Lung microvascular endothelial cell (primary cell): ENCODE measurements around the gene PHACTR1. TPM values are rescaled to one million over a fixed set of nuclear protein-coding genes. Genes with fewer than 3 reads are reported as not detected.
"Not testable (repeated sequence)": the region's sequence is repeated elsewhere in the genome, so short reads cannot be mapped to it uniquely, and the experiment has no call there.

Experiments used
- DNase-seq, 2 donors: peaks; one replicate each; pipeline versions ENCODE4 v3.0.0 to v3.0.0-alpha.2; 2010; ENCODE audit warnings: low read depth in 2 of 2
- total RNA-seq: library from RNA; depleted of rRNA; stranded (reverse); fragments of >200 nt; gene quantifications from 2 replicates; pipeline ENCODE4 v1.2.1, GENCODE V29; 2014

Gene PHACTR1
- total RNA-seq, 1 donor from 2014 or later: 0.40 TPM

DNA sequence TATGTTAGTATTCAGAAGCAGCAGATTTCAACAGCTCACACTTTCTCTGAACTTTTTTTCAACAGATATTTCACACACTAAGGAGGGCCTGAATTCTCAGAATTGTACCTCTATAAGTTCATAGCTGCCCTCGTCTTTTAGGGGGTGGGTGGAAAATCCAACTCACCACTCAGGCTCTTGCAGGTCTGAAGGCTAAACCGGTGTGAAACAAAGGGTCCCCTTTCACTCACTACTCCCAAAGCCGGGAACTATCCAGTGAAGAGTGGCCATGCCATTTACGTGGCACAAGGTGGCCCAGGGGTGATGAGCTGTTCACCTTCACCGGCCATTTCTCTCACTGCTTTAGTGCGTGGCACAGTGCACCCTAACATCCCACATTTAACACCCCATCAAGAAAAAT is 587.5 kb downstream of the PHACTR1 start:
- DNase-seq: no peak

DNA sequence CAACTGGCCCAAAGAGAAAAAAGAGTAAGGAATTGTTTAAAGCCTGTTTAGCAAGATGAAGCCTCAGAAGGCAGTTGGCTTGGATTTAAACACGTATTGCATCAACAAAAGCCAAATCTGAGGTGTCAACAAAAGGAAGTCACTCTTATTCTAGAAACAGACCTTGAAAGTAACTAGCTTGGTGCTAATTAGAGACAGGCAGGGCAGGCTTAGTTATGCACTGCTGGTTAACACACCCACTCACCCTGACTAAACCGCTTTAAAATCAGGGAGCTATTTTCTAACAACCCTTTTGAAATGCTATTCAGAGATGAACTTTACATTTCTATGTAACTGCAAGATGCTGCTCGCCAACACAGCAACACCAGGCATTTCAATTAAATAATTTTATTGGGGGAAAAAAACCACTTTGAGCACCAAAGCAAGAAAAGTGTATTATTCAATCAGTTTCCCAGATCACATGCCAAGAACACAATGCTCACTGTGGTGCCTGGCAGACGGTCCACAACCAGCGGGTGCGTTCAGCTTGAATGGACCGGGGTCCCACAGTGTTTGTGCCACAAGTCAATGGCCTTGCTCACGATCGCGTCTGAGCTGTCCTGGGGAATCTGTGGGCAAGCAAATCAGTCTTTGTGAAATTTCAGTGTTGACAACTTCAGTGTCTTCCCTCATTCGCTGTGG is 588.2 kb downstream of the PHACTR1 start:
- no peak for DNase-seq

DNA sequence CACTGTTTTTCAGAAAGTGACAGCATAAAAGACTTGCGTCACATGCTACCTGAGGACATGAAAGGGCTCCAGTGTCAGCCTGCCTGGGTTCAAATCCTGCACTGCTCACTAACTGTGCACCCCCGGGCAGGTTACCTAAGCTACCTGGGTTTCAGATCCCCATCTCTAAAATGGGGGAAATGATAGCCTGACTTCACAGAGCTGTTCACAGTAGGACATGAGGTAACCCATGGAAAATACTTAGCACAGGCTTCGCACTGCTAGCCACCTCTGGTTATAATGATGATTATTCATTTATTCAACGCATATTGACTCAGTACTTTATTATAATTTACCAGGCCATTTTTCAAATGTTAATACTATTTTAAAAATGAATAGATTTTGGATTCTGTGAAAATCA is 588.7 kb downstream of the PHACTR1 start:
- no peak for DNase-seq

DNA sequence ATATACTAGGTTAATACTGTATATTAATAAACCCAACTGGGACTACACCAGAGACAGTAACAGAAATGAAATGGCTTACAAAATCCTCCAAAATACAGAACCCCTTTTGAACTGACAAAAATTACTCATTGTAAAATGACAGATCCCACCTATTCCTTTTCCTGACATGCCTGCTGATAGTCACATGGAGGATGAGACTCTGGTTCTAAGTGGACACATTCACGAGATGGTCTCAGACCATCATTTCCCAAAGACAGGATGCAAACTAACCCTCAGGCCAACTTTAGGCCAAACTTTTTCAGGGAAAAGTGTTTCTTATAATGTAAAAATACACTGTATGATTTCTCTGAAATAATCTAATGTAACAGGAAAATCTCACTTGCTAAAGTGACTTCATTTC is 589.2 kb downstream of the PHACTR1 start:
- no peak for DNase-seq

DNA sequence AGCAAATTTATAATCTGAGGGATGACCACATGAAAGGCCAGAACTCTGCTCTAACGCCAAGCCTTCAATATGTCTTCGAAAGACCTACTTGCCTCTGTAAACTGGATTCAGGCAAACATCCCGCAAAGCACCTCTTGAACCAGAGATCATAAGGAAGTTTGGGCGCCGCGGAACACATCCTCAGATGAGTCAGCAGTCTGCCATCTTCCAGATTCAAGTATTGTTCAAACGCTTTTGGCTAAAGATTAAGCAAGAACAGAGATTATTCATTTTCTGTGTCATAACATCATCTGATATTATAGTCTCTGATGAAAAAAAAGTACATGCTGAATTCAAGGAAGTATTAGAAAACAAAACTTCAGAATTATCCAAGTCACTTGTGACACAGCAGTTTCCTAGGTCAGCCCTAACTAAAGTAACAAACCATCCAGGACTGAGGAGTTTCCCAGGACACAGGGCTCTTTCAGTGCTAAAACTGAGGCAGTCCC is 591.0 kb downstream of the PHACTR1 start:
- DNase-seq: peak in 1 of 2 donors; percentile 94

DNA sequence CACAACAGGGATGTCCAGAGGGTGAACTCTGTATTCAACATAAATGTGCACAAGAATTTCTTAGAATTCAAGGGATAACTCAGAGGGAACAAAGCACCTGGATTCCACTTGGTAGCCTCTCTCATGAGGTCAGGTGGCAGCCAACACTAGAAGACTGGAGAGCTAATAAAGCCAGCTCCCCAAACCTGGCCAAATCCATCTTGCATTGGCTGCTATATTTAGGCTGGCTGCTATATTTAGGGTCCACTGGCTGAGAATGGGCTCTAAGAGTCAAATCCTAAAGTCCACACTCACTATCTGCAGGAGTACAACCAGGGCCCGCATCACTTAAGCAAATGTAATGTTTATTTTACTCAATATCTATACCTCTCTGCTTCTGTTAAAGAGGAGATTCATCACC is 591.8 kb downstream of the PHACTR1 start:
- DNase-seq: no peak

DNA sequence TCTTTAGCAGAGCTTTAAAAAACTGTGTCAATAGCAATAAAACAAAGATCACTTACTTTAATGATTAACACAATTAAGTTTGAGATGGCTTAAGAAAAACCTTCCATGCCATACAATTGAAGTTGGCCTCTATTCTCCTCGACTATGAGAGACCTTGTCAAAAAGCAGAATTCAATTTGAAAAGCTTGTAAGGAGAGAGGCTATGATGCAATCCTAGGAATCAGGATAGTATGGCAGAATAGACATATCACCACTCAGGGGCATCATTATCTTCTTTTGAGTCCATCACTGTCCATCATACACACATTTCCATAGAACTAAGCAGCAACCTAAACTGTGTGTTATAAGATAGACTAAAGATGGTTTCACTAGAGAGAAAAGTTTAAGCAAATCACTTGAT is 594.6 kb downstream of the PHACTR1 start:
- DNase-seq: no peak

DNA sequence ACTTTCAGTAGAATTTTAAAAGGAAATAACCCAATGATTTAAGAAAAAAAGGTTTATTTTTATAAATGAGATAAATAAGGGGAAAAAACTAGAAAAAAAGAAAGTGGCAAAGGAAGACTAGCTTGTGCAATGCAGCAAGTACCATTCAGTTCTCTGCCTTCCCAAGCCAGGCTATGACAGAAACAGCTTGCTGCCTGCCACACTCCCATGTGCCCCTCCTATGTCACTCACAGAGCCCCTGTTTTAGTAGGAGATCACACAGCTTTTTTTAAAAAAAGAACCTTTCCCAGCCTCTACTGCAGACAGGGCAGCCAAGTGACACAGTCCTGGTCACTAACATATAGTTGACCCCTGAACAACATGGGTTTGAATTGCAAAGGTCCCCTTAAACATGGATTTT is 598.2 kb downstream of the PHACTR1 start:
- DNase-seq: no peak

DNA sequence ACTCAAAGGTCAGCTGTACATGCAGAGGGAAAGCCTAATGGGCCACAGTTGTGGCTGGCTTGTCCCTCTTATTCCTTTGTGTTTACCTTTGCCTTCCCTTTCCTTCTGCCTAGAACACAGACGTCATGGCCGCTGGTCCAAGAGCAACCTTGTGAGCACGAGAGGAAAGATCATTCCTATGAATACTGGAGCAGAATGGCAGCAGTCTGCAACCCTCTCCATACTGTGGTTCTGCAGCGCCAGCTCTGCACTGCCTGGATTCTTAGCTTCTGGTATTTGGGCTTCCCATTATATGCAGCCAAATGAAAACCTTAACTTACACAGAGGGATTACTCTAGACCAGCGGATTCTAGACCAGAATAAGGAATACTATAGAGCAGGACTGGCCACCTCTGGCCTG is 599.3 kb downstream of the PHACTR1 start:
- DNase-seq: no peak

DNA sequence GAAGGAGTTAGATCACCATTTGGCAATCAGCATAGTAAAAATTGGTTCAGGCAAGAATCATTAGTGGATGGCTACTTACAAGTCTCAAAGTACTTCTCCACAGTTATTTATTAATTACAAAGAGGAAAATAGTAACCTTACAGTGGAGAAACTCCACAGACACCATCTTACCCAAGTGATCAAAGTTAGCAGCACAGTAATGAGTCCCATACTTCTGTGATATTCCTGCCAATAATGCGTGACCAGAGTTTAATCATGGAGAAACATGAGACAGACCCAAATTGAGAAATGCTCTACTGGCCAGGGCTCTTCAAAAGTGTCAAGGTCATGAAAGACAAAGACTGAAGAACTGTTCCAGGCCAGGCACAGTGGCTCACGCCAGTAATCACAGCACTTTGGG is 602.3 kb downstream of the PHACTR1 start:
- DNase-seq: no peak

DNA sequence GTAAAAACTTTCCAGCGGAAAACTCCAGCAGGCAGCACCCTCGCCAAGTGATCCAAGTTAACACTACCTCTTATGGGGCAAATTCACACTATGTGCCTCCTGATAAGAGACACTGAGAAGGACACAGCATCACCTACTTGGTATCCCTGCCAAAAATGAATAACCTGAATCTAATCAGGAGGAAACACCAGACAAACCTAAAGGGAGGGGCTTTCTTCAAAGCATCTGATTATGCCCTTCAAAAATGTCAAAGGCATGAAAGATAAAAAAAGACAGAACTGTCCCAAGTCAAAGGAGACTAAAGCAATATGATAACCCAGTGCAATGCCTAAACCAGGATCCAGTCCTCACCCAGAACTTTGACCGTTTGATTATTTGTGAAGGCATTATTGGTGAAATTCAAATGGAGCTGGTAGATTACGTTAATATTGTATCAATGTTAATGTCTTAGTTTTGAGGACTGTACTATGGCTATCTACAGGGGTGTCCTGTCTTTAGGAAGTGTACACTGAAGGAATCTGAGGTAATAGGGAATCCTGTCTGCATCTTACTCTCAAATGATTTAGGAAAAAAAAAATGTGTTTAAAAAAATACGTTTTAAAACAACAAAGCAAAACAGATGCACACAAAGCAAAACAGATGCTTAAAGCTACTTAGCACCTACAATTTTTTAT is 603.5 kb downstream of the PHACTR1 start:
- no peak for DNase-seq

DNA sequence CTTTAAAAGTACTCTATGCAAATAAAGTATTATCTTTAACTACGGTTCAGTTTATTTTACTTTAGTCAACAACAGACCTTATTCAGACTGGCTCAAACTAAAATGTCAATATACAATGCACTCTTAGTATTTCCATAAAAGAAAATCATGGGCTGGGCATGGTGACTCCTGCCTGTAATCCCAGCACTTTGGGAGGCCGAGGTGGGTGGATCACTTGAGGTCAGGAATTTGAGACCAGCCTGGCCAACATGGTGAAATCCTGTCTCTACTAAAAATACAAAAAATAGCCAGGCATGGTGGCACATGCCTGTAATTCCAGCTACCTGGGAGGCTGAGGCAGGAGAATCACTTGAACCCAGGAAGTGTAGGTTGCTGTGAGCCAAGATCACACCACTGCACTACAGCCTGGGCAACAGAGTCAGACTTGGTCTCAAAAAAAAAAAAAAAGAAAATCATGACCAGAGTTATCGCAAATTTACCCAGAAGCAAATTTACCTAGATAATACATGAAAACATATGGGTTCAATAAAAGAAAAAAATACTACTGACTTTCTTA is 609.5 kb downstream of the PHACTR1 start:
- DNase-seq: not testable (repeated sequence)

DNA sequence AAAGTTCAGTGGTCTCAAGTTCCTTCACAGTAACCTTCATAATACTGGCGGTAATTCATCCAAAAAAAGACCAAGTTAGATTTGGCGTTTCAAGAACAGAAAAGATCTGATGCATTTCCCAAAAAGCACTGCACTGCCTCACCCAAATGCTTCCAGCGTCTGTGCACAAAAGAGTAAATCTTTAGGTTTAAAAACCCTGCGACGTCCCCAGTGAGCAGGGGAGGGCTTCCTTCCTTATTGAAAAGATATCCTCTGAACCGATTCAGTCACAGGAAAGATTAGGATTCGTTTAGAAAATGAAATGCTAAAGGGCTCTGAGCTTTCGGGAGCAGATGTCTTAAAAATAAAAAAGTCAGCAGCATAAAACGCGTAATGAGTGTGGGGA is 611.1 kb downstream of the PHACTR1 start:
- DNase-seq: peak in 1 of 2 donors; percentile 13

DNA sequence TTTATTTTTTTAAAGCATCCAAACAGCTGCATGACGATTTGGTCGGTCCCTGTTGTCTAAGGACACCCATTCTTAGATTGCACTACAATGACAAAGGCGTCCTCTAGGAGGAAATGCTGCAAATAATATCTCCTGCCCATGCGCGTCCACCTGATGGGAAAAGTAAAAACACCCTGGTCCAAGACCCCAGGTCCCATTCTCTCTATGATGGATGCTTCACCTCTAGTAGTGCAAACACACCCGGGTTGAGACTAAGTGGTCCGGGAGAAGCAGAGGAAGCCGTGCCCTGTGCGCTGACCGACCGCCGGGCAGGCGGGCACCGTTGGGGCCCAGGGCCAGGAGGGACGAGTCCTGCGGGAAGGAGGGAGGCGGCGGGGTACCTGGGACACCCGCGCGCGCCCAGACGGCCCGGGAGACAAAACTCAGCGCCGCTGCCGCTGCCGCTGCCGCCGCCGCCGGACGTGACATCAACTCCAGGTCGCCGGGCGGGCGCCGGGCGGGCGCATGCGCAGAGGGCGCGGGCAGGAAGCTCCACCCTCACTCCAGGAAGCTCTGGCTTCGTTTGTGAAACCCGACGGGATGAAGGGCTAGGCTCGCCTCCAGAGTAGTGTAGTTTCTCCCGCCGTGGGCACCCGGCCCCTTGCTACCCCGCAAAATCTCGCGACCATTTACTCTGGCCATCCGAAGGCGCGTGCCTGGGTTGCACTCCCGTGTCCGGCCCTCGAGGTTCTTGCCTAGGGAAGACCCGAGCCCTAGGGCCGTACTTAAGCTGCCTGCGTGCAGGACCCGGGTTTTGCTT is 611.7 kb downstream of the PHACTR1 start, which contains the start of gene TBC1D7:
Gene TBC1D7 (minus strand): TSS at position 462 of the 799 bp plus-strand sequence. CDS start 1,639 bp downstream, outside the sequence.
- DNase-seq: peak; percentile 94 to 95

DNA sequence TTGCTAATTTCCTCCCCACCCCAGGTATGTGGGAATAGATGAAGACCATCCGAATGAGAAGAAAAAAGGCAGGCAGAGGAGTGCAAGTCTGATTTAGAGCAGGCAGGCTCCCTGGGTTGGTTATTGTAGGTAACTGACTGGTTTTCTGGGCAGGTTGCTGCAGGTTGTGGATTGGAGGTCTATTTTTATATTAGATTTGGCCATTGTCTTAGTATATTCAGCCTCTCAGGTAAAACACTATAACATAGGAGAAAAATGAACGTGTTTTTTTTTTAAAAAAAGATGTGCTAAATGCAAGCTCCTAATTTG is 612.3 kb downstream of the PHACTR1 start:
- no peak for DNase-seq

DNA sequence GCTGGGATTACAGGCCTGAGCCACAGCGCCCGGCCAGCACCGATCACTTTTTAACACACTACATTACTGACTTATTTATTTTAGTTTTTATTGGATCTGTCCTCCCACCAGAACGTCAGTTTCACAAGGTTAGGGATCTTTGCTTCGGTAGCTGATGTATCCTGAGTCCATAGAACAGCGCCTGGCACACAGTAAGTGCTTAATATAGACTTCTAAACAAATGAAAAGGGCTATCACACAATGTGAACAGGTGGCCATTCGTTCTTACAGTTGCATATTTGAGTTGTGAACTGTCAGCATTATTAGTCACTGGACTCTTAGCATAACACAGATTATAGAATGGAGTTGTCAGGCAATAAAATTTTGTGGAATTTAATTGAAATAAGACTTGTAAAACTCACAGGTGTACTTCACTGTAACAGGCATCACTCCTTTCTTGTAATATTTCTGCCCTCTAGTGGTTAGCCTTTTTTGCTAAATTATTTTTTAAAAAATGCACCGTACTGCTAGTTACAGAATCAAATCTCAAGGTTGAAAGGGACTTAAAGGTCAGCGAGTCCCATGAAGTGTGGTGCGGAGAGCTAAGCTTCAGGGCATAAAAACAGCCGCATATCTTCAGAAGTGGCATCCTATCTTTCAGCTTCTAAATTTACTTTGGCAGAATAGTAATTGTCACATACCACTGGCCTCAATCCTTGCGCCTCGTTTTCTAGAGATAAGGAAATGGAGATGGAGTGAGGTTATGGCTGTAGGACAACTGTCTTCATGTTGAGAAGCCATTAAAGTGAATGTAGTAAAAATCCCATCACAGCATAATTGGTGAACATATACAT is 615.2 kb downstream of the PHACTR1 start:
- peak; percentile 46 to 57 for DNase-seq

DNA sequence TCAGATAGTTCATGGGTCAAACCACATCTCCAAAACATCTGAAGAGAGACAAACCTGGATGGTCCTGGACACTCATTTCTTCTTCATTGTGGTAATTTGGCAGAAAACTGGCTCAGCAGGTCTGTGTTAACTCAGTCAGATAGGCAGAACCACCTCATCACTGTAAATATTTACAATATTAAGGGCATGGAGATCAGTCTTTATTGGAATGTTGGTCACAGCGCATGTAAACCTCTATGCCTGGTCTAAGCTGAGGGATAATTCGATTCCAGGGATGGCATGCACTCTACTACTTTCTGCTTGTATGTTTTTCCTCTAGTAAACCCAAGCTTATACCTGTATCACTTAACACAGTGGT is 615.8 kb downstream of the PHACTR1 start:
- no peak for DNase-seq

DNA sequence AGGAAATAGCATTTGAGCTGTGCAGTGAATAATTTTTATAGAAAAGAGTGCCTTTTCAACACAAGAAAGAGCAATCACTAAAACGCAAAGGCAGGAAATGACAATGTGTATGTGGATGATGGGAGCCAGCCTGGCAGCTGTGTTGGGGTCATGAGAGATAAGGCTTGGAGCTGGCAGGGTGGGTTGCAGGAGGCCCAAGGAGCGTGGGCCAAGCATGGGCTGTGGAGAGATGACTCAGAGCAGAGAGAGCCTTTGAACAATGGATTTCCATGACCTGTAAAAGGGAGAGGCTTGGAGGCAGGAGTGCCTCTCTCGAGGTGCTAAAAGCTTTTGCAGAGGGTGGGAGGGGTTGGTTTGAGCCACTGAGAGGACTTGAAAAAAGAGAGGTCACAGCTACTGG is 618.4 kb downstream of the PHACTR1 start:
- peak; percentile 54 to 71 for DNase-seq

DNA sequence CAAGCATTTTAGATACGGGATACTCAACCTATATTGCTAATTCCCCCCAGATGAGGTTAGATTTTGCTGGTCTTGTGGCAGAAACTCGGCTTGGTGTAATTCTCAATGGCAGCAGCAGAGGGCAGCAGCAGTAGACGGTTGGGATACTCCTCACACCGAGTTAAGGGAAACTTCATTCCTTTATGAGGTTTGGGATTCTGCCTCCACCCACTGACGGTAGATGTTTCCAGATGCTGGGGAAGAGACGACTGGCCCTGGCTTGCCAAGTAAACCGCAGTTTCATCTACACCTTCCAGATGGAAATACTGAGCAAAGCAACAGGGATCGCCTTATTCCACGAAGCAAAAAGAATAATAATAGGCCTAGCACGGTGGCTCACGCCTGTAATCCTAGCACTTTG is 620.0 kb downstream of the PHACTR1 start:
- peak; percentile 76 to 86 for DNase-seq

DNA sequence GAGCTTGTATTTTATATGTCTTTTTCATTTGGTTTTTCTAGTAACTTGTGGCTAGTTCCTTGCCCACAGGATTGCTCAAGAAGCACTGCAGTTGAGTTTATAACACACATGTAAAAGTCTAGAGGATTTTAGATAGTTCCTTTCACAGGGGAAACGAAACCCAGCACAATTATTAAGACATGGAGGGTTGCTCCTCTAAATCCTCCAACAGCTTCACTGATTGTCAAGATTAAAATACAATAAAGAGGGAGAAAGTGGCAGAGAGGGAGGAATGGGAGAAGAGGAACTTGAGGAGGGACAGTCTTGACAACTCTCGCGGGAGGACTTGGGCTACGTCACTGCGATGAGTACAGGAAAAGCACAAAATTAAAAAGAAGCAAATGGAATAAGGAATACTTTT is 621.5 kb downstream of the PHACTR1 start:
- DNase-seq: no peak
